Measurements from ENCODE around the gene CFAP97D2. TPM values are rescaled to one million over a fixed set of nuclear protein-coding genes. Genes with fewer than 3 reads are reported as not detected.

Gene CFAP97D2
- total and polyA plus RNA-seq, 2 donors from 2014 or later, result not detected

DNA sequence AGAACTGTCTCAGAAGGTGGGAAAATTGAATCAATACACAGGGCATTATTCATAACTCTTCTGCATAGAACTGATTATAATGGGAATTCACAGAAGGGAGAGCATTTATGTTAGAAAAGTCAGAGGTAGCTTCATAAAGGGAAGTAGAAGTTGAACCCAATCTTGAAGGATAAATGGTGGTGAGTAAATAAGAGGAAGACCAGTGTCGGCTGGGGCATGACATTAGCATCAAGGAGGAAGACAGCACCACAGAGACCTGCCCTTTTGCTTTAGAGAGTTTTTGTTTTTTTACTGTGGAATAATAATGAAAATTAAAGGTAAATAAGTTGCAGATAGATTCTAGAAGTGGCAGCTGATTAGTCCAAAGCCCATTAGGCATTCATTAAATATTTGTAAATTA is 77.5 kb downstream of the CFAP97D2 start:
- H3K36me3 ChIP-seq (ENCODE audit: control insufficient read depth in 2 of 3, insufficient read depth in 3 of 3, low read length in 3 of 3), result peaks cover 10 to 57% (median 33%) of the 10 kb centered on the region in 3 donors
- DNase-seq (no peak), FAIRE-seq (no peak)
- no peak overlapping the region for H3K9ac ChIP-seq (ENCODE audit: low read length in 3 of 3)
- no peak overlapping the region for H3K4me3 ChIP-seq (ENCODE audit: low read length in 3 of 3)
- H3K4me1 ChIP-seq (ENCODE audit: control insufficient read depth in 2 of 3, insufficient read depth in 2 of 3, low read depth in 1 of 3, low read length in 3 of 3), result no peaks in the 10 kb centered on the region
- TF ChIP-seq, protein P1, sequence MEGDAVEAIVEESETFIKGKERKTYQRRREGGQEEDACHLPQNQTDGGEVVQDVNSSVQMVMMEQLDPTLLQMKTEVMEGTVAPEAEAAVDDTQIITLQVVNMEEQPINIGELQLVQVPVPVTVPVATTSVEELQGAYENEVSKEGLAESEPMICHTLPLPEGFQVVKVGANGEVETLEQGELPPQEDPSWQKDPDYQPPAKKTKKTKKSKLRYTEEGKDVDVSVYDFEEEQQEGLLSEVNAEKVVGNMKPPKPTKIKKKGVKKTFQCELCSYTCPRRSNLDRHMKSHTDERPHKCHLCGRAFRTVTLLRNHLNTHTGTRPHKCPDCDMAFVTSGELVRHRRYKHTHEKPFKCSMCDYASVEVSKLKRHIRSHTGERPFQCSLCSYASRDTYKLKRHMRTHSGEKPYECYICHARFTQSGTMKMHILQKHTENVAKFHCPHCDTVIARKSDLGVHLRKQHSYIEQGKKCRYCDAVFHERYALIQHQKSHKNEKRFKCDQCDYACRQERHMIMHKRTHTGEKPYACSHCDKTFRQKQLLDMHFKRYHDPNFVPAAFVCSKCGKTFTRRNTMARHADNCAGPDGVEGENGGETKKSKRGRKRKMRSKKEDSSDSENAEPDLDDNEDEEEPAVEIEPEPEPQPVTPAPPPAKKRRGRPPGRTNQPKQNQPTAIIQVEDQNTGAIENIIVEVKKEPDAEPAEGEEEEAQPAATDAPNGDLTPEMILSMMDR (IDR thresholded peaks at IDR 0.05; ENCODE audit: borderline replicate concordance, extremely low read depth, insufficient read depth), result no peak
- H3K9me3 ChIP-seq (ENCODE audit: control insufficient read depth in 2 of 3, insufficient read depth in 1 of 3, low read length in 3 of 3), result no peaks in the 10 kb centered on the region
- H3K27ac ChIP-seq (ENCODE audit: low read depth in 2 of 2, low read length in 2 of 2), result no peak overlapping the region
- intact Hi-C loops (cut with DNase I), result no loop called here
- H3K27me3 ChIP-seq (ENCODE audit: control insufficient read depth, insufficient read depth, low read length), result no peaks in the 10 kb centered on the region

DNA sequence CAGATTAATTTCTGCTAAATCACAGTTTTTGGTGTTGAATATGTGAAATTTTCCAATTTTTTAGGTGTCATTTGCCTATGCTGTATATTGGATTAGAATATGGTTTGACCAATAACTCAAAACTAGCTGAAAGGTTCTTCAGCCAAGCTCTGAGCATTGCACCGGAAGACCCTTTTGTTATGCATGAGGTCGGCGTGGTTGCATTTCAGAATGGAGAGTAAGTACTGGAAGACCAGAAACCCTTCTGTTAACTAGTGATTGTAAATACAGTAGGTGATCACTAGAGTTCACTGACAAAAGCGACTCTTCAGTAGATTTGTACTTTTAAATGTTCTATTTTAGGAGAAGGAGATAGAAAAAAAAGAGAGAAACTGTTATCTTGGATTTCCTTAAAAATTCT is 78.0 kb downstream of the CFAP97D2 start:
- Histone ChIP-seq H3K36me3 (ENCODE audit: control insufficient read depth in 2 of 3, insufficient read depth in 3 of 3, low read length in 3 of 3) (peaks cover 10 to 52% (median 32%) of the 10 kb centered on the region in 3 donors), H3K4me3 (ENCODE audit: low read length in 3 of 3) (no peak overlapping the region), H3K9ac (ENCODE audit: low read length in 3 of 3) (no peak overlapping the region), H3K27ac (ENCODE audit: low read depth in 2 of 2, low read length in 2 of 2) (no peak overlapping the region), H3K27me3 (ENCODE audit: control insufficient read depth, insufficient read depth, low read length) (no peaks in the 10 kb centered on the region), H3K9me3 (ENCODE audit: control insufficient read depth in 2 of 3, insufficient read depth in 1 of 3, low read length in 3 of 3) (no peaks in the 10 kb centered on the region), H3K4me1 (ENCODE audit: control insufficient read depth in 2 of 3, insufficient read depth in 2 of 3, low read depth in 1 of 3, low read length in 3 of 3) (no peaks in the 10 kb centered on the region)
- intact Hi-C loops (cut with DNase I), result no loop called here
- DNase-seq (no peak), FAIRE-seq (no peak)
- TF ChIP-seq, protein P1 (IDR thresholded peaks at IDR 0.05; ENCODE audit: borderline replicate concordance, extremely low read depth, insufficient read depth), result no peak

DNA sequence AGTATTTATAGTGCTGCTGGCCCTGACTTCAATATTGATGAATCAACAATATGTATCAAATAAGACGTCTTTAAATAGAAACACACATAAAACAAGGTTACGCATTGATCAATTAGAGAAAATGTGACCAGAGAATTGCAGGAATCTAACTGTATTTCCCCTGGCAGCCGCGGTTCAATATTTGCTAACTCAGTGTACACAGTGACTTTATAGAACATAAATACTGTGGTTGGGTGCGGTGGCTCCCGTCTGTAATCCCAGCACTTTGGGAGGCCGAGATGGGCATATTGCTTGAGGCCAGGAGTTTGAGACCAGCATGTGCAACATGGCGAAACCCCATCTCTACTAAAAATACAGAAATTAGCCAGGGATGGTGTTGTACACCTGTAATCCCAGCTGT is 79.5 kb downstream of the CFAP97D2 start:
- Histone ChIP-seq H3K9me3 (ENCODE audit: control insufficient read depth in 2 of 3, insufficient read depth in 1 of 3, low read length in 3 of 3) (no peaks in the 10 kb centered on the region), H3K4me1 (ENCODE audit: control insufficient read depth in 2 of 3, insufficient read depth in 2 of 3, low read depth in 1 of 3, low read length in 3 of 3) (no peaks in the 10 kb centered on the region), H3K27me3 (ENCODE audit: control insufficient read depth, insufficient read depth, low read length) (no peaks in the 10 kb centered on the region), H3K4me3 (ENCODE audit: low read length in 3 of 3) (no peak overlapping the region), H3K9ac (ENCODE audit: low read length in 3 of 3) (no peak overlapping the region), H3K27ac (ENCODE audit: low read depth in 2 of 2, low read length in 2 of 2) (no peak overlapping the region), H3K36me3 (ENCODE audit: control insufficient read depth in 2 of 3, insufficient read depth in 3 of 3, low read length in 3 of 3) (peaks cover 15 to 57% (median 37%) of the 10 kb centered on the region in 3 donors)
- no peak for DNase-seq
- TF ChIP-seq, protein P1 (IDR thresholded peaks at IDR 0.05; ENCODE audit: borderline replicate concordance, extremely low read depth, insufficient read depth), result no peak
- FAIRE-seq, result no peak
- intact Hi-C loops (cut with DNase I), result no loop called here

DNA sequence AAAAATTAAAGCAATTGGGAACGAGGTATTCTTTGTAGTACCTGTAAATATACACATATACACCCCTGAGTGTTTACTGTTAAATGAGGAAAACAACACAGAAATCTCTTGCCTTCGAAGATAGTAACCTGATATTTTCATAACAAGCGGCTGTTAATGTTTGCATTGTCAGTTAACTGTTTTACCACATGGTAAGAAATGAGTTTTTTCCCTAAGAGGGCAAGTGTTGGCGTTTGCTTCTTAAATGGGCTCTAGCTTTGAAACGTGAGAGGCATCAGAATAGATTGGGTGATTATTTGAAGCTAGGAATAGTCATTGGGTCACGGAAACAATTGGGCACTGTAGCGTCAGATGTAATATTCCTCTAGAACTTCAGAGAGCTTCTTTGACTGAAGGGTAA is 80.3 kb downstream of the CFAP97D2 start:
- Histone ChIP-seq H3K27ac (ENCODE audit: low read depth in 2 of 2, low read length in 2 of 2) (no peak overlapping the region), H3K36me3 (ENCODE audit: control insufficient read depth in 2 of 3, insufficient read depth in 3 of 3, low read length in 3 of 3) (peaks cover 17 to 61% (median 39%) of the 10 kb centered on the region in 3 donors), H3K4me1 (ENCODE audit: control insufficient read depth in 2 of 3, insufficient read depth in 2 of 3, low read depth in 1 of 3, low read length in 3 of 3) (no peaks in the 10 kb centered on the region), H3K4me3 (ENCODE audit: low read length in 3 of 3) (no peak overlapping the region), H3K9me3 (ENCODE audit: control insufficient read depth in 2 of 3, insufficient read depth in 1 of 3, low read length in 3 of 3) (no peaks in the 10 kb centered on the region), H3K9ac (ENCODE audit: low read length in 3 of 3) (no peak overlapping the region), H3K27me3 (ENCODE audit: control insufficient read depth, insufficient read depth, low read length) (no peaks in the 10 kb centered on the region)
- intact Hi-C loops (cut with DNase I), result no loop called here
- TF ChIP-seq, protein P1 (IDR thresholded peaks at IDR 0.05; ENCODE audit: borderline replicate concordance, extremely low read depth, insufficient read depth), result no peak
- DNase-seq (no peak), FAIRE-seq (no peak)
